Fibroblast of skin of abdomen (primary cell): ENCODE data around the gene FGF9.

Experiments used
- DNase-seq: peaks from one replicate; pipeline ENCODE4 v3.0.0-alpha.2; 2013

Gene FGF9

DNA sequence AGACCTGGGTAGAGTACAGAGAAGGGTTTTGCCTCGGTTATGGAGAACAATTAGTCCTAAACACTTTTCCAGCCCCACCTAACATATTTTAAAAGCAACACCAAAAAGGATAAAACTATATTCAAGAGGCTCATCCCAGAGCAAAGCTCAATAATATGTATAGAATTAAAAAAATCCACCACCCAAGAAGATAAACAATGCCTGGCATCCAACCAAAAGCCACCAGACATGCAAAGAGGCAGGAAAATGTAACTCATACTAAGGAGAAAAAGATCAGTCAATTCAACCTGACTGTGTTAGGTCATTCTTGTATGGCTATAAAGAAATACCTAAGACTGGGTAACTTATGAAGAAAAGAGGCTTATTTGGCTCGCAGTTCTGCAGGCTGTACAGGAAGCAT, 39.3 kb downstream of the FGF9 start:
- no peak for DNase-seq

DNA sequence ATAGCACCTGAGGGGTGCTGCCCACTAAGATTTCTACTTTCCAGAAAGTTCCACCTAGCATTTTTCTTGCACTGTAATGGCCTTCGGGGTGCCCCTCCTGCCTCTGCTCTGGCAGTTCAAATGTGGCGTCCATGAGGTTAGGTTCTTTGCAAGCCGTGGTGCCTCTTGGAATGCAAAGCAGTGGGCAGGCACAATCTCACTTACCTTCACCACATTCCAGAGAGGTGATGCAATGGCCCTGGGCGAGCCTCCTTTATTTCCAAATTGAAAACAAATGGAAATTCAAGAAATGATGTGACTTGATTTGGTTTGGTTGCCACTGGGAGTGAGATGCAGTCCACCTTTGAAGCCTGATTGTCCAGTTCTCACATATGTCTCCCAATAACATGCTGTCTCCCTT, 46.9 kb downstream of the FGF9 start:
- DNase-seq, result no peak

DNA sequence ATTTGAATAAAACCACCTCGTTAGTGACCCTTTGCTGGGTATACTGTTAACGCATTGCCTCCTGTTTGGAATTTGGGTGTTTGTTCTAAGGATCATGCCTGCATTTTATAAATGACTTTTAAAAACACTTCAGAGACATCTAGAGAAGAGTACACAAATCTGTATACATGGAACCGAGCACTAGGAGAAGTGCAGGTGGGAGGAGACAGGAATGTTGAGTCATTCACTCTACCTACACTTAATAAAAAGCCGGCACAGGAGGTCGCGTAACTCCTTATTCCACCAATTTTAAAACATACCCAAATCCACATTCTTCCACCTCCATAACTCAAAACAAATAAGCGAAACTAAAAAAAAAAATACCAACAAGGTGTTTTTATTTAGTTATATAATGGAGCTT, 48.6 kb downstream of the FGF9 start:
- DNase-seq, result no peak

DNA sequence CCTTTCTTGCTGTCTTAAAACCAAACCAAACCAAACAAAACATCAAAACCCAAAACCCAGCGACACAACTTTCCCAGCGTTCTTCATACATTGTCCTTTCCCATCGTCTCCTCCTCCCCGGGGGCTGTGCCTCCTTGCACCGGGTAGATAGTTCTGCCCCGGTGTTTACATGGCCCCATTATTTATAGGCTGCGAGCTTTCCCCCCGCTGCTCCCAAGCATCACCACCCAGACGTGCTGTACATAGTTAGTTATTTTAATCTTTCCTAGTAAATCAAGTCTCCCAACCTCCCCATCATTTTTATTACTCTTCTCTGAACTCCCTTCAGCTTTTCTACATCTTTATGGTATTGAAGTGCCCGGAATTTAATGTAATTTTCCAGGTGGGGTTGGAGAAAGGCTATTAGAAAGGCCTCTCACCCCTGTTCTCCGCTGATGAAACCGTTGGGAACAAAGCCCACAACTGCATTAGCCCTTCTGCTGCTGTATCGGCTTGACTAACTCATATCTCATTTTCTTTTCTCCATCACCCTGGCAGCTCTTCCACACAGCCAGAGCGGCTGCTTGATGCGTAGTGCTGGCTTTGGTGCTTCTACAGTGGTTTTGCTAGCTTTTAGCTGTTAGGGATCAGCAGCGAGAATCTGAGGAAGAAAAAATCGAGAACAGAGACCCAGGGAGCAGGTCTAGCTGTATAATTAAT, 53.1 kb downstream of the FGF9 start:
- DNase-seq, result no peak

DNA sequence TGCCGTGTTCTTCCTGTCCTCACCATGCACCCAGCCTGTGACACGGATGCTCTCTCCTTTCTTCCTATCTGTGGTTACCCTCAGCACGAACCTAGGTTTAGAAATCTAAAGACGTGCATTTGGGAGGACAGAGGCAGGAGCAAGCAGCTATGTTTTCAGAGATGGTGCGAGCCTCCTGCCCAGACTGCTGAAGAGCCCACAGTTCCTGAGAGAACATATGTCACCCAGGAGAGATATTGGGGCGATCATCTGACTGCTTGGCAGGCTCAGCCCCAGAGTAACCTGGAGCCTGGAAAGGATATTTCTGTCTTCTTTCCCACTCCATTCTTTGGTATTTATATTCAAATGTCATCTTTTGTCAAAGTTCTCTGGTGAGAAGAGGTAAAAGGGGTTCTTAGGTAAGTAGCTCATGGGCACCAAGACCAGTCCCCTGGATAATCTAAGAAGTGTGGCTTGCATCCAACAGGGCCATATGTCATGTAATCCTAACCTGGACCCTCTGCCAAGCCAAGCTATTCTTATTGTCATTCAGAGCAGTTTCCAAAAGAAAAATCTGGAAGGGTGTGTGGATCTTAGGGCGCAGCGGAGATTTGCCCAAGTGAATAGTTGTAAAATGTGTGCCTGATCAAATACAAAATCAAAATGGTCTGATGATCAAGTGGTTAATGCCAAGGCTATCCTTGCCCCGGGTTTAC, 59.5 kb downstream of the FGF9 start:
- no peak for DNase-seq

DNA sequence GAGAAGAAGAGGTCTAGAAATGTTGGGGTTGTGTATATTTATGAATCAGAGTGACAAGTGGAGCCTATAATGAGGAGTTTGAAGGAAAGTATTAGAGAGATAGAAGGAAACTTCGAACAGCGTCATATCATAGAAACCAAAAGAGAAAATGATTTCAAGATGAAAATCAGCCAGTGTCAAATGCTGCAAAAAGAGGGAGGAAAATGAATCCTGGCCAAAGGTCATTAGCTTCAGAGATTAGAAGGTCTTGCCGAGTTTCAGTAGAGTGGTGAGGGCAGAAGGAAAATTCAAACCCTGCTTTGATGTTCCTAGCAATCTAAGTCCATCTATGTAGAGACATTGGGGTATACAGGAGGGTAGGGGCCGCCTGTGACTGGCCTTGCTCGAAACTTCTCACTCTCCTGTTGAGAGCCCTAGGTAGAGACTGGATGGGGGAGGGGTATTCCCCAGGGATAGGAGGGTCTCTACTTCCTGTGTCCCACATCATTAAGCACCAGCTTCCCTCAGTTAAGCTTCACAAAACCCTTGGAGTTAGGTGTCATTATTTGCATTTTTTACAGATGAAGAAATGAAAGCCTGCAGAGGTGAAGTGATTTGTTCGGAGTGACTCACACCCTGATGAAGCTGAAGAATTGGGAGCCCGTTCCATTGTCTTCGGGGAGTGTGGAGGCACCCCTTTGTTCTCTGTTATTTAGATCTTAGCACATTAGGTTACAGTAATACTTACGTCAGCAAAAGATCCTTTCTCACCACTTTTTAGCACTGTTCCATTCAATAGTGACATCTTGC, 62.8 kb downstream of the FGF9 start:
- no peak for DNase-seq

DNA sequence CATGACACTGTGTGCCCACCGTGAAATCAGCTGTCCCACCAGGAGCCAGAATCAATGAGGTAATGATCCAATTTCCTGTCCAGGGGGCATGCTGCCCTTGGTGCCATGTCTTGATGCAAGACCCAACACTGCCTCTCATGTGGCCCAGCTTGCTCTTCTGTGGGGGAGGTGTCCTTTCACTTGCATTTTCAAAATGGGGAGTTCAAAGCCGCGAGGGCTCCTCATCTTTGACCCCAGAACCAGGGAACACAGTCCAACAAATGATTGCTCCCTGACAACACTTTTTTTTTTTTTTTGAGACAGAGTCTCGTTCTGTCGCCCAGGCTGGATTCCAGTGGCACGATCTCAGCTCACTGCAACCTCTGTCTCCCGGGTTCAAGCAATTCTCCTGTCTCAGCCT, 64.1 kb downstream of the FGF9 start:
- DNase-seq, result no peak

DNA sequence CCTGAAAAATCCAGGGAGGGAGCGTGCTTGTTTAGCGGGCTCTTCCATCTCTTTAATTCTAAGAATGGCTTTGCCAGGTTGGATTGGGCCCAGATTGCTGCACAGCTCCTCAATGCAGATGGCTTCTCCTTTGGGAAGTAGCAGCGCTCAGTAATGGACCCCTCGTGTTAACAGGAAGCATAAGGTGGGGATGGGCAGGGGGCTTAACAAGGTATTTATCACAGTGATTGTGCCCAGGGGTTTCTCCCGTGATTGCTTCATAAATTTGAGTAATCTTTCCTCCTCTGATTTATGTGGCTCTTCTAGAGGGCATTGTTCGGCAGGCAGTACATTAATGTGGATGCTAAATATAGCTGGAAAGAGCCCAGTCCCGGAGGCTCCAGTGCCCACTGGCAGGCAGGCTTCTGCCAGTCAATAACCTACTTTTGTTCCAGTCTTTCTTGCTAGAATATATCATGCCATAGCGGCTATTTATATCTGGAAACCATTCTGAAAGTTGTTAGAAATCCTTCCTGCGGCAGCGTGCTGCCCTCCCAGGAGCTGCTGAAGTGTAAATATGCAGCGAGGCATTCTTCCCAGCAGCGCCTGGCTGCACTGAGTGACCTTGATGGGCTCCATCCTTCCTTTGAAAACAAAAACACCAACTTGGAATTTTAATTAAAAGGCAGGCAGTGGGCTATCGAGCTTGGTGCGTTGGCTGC, 65.0 kb downstream of the FGF9 start:
- DNase-seq, result no peak

DNA sequence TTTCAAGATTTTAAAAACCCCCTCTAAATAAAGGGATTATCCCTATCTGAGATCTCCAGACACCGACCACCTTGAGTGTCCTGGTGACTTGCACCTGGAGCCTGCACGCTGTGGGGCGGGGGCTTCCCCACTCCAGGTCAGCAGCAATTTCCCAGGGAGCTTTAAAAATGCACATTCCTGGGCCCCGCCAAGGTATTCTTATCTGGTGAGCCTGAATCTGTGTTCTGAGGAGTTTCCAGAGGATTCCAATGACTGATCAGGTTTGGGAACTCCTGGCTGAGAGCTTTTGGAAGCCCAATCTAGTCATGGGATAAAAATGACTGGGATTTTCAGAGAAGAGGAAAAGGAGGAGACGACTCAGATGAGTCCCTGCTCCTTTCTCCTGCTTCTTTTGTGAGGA, 66.1 kb downstream of the FGF9 start:
- no peak for DNase-seq

DNA sequence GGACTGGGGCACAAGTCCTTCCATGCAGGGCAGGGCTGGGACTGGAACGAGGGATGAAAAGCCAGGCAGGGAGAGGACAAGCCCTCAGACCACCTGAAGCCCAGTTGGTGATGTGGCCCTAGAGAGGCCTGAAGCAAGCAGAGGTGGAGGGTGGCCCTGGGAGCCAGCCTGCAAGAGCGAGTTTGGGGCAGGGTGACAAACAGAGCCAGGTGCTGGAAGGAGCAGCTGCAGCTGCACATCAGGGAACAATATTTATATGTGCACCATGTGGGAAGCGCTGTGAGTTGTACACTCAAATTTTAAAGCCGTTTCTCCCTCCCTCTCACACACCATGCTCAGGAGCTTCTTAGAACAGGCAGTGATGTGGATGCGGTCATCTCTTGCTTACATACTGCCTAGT, 67.8 kb downstream of the FGF9 start:
- DNase-seq, result no peak

DNA sequence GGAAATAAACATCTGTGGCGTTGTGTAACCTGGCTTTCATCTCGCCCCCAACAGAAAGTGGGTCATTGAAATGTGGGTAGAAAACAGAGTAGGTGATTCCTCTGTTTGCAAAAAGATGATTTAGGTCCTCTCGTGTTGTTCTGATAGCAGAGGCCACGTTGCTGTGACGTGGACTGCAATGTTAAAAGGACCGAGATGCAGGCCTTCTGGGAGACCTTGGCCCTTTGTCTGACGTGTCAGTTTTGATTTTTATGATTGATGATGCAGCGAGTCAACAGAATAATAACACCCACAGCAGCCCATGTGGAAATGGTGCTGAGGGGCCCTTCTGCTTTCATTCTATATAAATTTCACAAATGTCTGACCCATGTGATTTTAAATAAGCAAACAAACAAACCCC, 68.9 kb downstream of the FGF9 start:
- no peak for DNase-seq

DNA sequence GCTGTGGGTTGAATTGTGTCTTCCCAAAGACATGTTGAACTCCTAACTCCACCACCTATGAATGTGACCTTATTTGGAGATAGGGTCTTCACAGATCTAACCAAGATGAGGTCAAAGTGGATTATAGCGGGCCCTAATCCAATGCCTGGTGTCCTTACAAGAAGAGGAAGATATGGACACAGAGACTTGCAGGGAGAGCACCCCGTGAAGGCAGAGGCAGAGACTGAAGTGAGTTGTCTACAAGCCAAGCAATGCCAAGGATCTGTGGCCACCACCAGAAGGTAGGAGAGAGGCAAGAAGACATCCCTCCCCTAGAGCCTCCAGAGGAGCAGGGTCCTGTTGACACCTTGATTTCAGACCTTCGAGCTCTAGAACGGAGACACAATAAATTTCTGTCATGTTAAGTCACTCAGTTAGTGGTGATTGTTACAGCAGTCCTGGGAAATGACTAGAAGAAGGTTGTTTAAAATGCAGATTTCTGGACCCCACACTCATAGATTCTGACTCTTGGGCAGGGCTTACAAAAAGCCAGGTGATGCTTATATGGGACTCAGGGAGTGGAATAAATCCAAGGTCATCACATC, 70.6 kb downstream of the FGF9 start:
- no peak for DNase-seq

DNA sequence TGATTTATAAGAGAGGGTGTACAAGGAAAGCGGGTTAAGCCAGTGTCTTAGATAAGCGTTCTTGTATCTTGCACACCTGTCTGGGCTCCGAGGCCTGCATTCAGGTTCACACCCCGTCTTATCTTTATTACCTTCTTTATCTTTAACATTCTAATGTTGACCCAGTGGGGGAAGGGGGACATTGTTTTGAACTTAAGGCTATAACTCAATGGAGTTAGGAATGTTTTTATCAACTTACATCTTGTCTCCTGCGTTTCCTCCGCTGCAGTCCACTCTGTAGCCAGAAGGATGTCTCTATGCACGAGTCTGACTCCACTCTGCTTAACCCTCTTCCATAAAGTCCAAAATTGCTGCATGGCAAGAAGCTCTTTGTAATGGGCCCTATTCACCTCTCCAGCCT, 71.2 kb downstream of the FGF9 start:
- no peak for DNase-seq

DNA sequence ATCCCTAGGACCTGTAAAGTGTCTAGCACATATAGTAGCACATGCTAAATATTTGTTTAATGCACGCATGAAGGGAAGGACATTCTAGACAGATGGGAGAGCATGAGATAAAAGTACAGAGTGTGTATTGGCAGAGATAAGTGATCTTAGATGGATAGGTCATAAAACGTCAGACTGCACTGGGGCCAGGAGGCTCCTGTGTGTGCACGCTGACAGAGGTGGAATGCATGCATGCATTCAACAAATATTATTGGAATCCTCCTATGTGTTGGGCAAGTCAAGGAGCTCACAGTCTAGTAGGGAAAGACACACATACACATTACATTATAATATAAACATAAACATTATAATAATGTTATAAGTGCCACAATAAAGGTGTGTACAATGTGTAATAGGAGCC, 73.3 kb downstream of the FGF9 start:
- no peak for DNase-seq

DNA sequence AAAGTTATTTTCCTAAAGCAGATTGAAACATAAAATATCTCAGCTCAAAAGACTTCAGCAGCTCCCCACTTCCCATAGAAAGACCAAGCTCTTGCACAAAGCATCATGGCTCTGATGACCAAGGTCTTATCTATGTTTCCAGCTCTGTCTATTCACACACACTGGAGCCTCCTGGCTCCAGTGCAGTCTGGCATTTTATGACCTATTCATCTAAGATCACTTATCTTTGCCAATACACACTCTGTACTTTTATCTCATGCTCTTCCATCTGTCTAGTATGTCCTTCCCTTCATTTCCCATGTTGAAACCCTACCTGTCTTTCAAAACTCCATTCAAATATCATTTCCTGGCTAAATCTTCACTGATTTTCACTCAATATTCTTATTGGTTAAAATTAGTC, 74.4 kb downstream of the FGF9 start:
- no peak for DNase-seq

DNA sequence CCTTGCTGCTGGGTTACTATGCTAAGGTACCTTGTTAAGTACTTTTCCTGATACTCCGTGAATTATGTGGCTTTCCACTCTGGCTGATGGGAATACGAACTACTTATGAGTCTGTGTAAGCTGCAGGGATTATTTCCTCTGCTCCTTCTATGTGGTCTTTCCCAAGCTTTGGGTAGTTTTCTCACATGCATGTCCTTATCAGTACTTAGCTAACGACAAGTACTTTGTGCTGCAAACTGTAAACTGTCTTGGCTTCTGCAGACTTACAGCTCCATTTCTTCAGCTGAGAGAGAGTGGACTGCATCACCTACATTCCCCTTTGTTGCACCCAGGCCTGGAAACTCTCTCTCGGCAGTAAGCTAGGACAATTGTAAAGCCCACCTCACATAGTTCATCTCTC, 76.6 kb downstream of the FGF9 start:
- no peak for DNase-seq

DNA sequence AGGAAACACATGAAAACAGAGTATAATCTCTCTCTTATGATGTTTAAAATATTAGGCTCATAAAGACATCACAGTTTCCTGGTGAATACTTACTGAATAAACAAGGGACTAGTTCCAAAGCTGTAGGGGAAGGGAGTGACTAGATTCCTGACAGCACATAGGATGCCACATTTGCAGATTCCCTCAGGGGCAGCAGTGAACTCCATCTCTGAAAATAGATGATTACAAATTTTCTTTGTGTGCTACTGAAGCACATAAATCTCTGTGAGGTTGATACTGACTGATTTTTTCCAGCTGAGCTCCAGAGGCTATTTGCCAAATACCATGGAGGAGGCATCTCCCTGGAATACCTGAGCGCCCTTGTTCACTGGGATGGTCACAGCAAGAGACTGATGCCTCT, 77.3 kb downstream of the FGF9 start:
- DNase-seq, result no peak

DNA sequence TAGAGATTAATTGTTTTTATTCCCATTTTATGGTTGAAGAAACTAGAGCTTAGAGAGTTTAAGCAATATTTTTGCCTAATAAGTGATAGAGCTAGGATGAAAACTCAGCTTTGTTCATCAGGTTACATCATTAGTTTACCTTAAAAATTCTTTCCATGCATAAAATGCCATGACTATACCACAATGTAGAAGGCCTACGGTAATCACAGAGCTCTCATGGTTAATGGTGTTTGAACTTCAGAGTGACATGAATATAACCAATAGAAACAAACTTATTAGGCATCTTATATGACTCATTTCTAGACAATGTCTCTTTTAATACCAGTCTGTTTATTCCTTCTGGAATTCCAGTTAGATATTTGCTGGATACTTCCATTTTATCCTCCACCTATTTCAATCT, 78.5 kb downstream of the FGF9 start:
- peak; percentile 28 for DNase-seq

DNA sequence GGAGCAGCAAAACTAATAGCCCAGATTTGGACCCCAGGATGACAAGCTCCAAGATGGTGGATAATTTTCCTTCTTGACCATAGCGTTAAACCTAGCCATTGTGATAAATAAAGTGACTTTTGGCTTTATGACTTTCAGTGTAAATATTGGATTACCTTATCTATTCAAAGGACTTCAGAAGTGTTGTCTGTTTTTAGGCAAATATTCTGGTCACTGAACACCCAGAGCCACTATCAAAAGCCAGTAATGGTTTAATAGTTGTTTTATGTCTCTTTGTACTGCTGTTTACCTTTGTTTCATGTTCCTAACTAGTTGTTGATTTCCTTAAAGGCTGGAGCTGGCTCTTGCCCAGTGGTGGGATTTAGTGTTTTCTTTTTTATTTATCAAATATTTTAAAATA, 81.6 kb downstream of the FGF9 start:
- DNase-seq, result no peak

DNA sequence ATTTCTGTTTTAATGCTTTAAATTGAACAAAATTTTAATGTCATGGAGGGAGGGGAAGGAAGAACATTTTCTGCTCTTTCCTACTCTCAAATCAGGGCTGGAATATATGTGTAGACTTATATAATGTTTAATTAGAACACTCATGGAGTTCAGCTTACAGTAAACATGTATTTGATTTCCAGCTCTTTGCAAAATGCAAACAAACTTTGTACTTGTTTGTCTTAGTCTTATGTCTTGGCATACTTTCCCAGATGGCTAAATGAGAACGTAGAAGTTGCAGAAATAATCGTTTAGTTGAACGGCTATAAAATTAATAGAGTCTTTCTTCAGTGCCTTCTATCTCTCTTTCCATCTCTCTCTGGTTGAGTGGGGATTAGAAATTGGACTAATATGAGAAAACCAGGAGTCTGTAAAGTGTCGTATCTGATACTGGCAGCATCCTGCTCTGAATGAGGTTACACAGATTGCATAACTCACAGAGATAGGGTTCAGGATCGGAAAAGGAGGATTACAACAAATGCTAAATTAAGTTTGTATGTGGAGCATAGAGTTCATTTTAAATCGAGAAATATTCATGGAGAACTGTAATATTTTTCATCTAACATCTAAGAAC, 82.3 kb downstream of the FGF9 start:
- no peak for DNase-seq
